Colonic mucosa (tissue), 4 donors: Measurements from ENCODE around the gene FAM24B. TPM values are rescaled to one million over a fixed set of nuclear protein-coding genes. Genes with fewer than 3 reads are reported as not detected.

Source experiments
- DNase-seq: peaks from one replicate; pipeline ENCODE4 v3.0.0-alpha.2; 2020
- H3K27ac ChIP-seq: fragments of 200-600 bp; one replicate; pipeline ENCODE4 v1.8.0; 2021
- H3K27me3 ChIP-seq: fragments of 200-600 bp; one replicate; pipeline ENCODE4 v1.8.0; 2021
- H3K36me3 ChIP-seq: fragments of 200-600 bp; one replicate; pipeline ENCODE4 v1.8.0; 2021
- H3K4me1 ChIP-seq: fragments of 200-600 bp; one replicate; pipeline ENCODE4 v1.8.0; 2021; ENCODE audit warnings: mild to moderate bottlenecking
- H3K4me3 ChIP-seq: fragments of 200-600 bp; one replicate; pipeline ENCODE4 v1.8.0; 2021
- H3K9ac ChIP-seq, 2 donors: one replicate each; pipeline ENCODE4 v1.7.0; 2013; ENCODE audit warnings: control low read depth in 2 of 2, low read depth in 2 of 2, low read length in 2 of 2
- H3K9me3 ChIP-seq: fragments of 200-600 bp; one replicate; pipeline ENCODE4 v1.8.0; 2021
- CTCF ChIP-seq: fragments of 200-600 bp; IDR thresholded peaks from one replicate; pipeline ENCODE4 v1.8.0; 2022; ENCODE audit warnings: antibody characterized with exemption, mild to moderate bottlenecking
- intact Hi-C: fragments of 100-400 bp; cut with DNase I; formaldehyde crosslinking; loops from one replicate; pipeline ENCODE4 v1.14.1; 2022
- total RNA-seq, 2 donors: library from RNA; stranded (reverse); fragmentation: NEBNext Ultra II Directional in 1 of 2; extraction: Animal tissue kit (Norgen Biotek cat#: 25700) in 1 of 2; gene quantifications; one replicate each; pipeline ENCODE4 v1.2.1, GENCODE V29; 2021
- donor health status: healthy.
- donor health status: DM: no; HTN: no; CAD: no.
- donor health status: DM: no; HTN: no; CAD: no.

FAM24B gene
- total RNA-seq, 2 donors from 2014 or later, result 4.3 to 6.8 TPM

- H3K27me3 ChIP-seq, result no peaks in the 10 kb centered on the region
- H3K9ac ChIP-seq, result no peak overlapping the region
- H3K4me3 ChIP-seq, result no peak overlapping the region
- H3K36me3 ChIP-seq, result no peaks in the 10 kb centered on the region
- intact Hi-C loops, result no loop called here
- no peaks in the 10 kb centered on the region for H3K9me3 ChIP-seq
- no peak for DNase-seq
- no peak overlapping the region for H3K27ac ChIP-seq
- no peak for TF ChIP-seq CTCF
- H3K4me1 ChIP-seq, result no peaks in the 10 kb centered on the region
Observed at GRCh38 chr10:122839505-122839904, 39.9 kb downstream of the FAM24B start.

- Histone ChIP-seq H3K36me3 (no peaks in the 10 kb centered on the region), H3K27ac (no peak overlapping the region), H3K9me3 (no peaks in the 10 kb centered on the region), H3K4me1 (no peaks in the 10 kb centered on the region), H3K4me3 (no peak overlapping the region), H3K27me3 (no peaks in the 10 kb centered on the region), H3K9ac (no peak overlapping the region)
- intact Hi-C loops, result no loop called here
- no peak for DNase-seq
- no peak for TF ChIP-seq CTCF
Observed at GRCh38 chr10:122838880-122839279, 40.5 kb downstream of the FAM24B start.

GRCh38 chr10:122835908-122836307 is 43.5 kb downstream of the FAM24B start:
- no peak for TF ChIP-seq CTCF
- intact Hi-C loops, result no loop called here
- no peak overlapping the region for H3K4me3 ChIP-seq
- H3K27ac ChIP-seq, result no peak overlapping the region
- no peaks in the 10 kb centered on the region for H3K9me3 ChIP-seq
- no peaks in the 10 kb centered on the region for H3K4me1 ChIP-seq
- no peak for DNase-seq
- H3K27me3 ChIP-seq, result no peaks in the 10 kb centered on the region
- no peak overlapping the region for H3K9ac ChIP-seq
- no peaks in the 10 kb centered on the region for H3K36me3 ChIP-seq

- Histone ChIP-seq H3K36me3 (no peaks in the 10 kb centered on the region), H3K9me3 (no peaks in the 10 kb centered on the region), H3K4me3 (no peak overlapping the region), H3K4me1 (no peaks in the 10 kb centered on the region), H3K27me3 (no peaks in the 10 kb centered on the region), H3K27ac (no peak overlapping the region), H3K9ac (no peak overlapping the region)
- DNase-seq, result no peak
- no peak for TF ChIP-seq CTCF
- intact Hi-C loops, result no loop called here
Observed at GRCh38 chr10:122830965-122831353, 48.4 kb downstream of the FAM24B start.

- H3K4me1 ChIP-seq, result no peaks in the 10 kb centered on the region
- no peaks in the 10 kb centered on the region for H3K9me3 ChIP-seq
- H3K27ac ChIP-seq, result no peak overlapping the region
- DNase-seq, result no peak
- no peak for TF ChIP-seq CTCF
- H3K27me3 ChIP-seq, result no peaks in the 10 kb centered on the region
- intact Hi-C loops, result no loop called here
- H3K9ac ChIP-seq, result no peak overlapping the region
- H3K4me3 ChIP-seq, result no peak overlapping the region
- H3K36me3 ChIP-seq, result no peaks in the 10 kb centered on the region
Observed at GRCh38 chr10:122830273-122830964, 49.0 kb downstream of the FAM24B start.
